Measurements from ENCODE around the gene TENM3. TPM values are rescaled to one million over a fixed set of nuclear protein-coding genes. Genes with fewer than 3 reads are reported as not detected.

The TENM3 gene
- total and polyA plus RNA-seq, 2 donors (not counting 3 experiments of a cell fraction or from before 2014, with no cell fraction given): 3.2 to 6.2 TPM

DNA sequence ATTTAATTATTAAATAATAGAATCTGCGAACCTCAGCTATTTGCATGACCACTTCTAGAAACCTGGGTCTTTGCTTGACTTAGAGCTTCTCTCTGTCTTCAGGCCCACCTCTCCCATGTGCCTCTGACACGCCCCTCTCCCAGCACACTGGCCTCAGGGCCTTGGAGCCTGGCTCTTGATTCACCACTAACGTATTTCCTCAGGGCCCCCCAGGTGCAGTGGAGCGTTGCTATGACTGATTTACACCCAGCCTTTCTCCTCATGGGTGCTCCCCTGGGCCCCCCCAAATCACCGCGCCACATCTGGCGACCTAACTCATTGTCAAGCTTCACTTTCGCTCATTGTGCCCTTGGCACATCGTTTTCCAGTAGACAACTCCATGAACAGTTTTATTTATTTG is 37.9 kb upstream of the TENM3 start:
- DNase-seq (ENCODE audit: low read depth, low spot score) (no peak), FAIRE-seq (no peak)
- no peak overlapping the region for H3K27ac ChIP-seq (ENCODE audit: insufficient read depth, low read depth, low read length)
- no peak overlapping the region for H3K9ac ChIP-seq (replicated peaks; ENCODE audit: extremely low read depth, insufficient read depth, low read length)
- no TSS peak for BruUV-seq (replicated peaks)
- H3K4me2 ChIP-seq (ENCODE audit: insufficient read depth, low read length): no peak overlapping the region
- no peaks in the 10 kb centered on the region for H4K20me1 ChIP-seq (replicated peaks; ENCODE audit: control insufficient read depth, extremely low read depth, insufficient read depth, low read length)
- H3K4me1 ChIP-seq (ENCODE audit: control insufficient read depth, extremely low read depth, insufficient read depth, low read length): no peaks in the 10 kb centered on the region
- H3K9me3 ChIP-seq (replicated peaks; ENCODE audit: control insufficient read depth, insufficient read depth, low read length): no peaks in the 10 kb centered on the region
- ChIA-PET POLR2A (no interaction called here), CTCF (interaction anchor here (0.9 kb wide), 1 partner anchor 25 kb away, joined by 3 read pairs; no protein-coding TSS in a partner anchor)
- intact Hi-C loops (cut with micrococcal nuclease): no loop called here
- no peaks in the 10 kb centered on the region for H3K36me3 ChIP-seq (ENCODE audit: control insufficient read depth in 2 of 2, extremely low read depth in 1 of 2, insufficient read depth in 2 of 2, low read length in 2 of 2)
- no peaks in the 10 kb centered on the region for H3K9me1 ChIP-seq (replicated peaks; ENCODE audit: control insufficient read depth, extremely low read depth, insufficient read depth, low read length)
- H3K79me2 ChIP-seq (ENCODE audit: control insufficient read depth, insufficient read depth, low read length): no peaks in the 10 kb centered on the region
- H3K4me3 ChIP-seq (replicated peaks in 1 of 3; ENCODE audit: insufficient read depth in 1 of 3, low read depth in 1 of 3, low read length in 3 of 3): no peak overlapping the region
- dilution Hi-C loops (cut with MboI; ENCODE audit: extremely low pct_ligation_motif_present, low sequenced_read_pairs): no loop called here
- TF ChIP-seq FOS (IDR thresholded peaks at IDR 0.05; ENCODE audit: borderline replicate concordance, insufficient read depth, low read length): no peak
- TF ChIP-seq EZH2 (IDR thresholded peaks at IDR 0.05; ENCODE audit: borderline replicate concordance, low read depth, low read length, severe bottlenecking): no peak
- no peak for TF ChIP-seq POLR2AphosphoS5 (IDR thresholded peaks at IDR 0.05; ENCODE audit: insufficient read depth, low read depth, low read length)
- no peak for TF ChIP-seq JUN (IDR thresholded peaks at IDR 0.05; ENCODE audit: borderline replicate concordance, insufficient read depth, insufficient read length, low read depth)
- TF ChIP-seq POLR2A (IDR thresholded peaks at IDR 0.05; ENCODE audit: low read depth, low read length): no peak
- TF ChIP-seq MYC (IDR thresholded peaks at IDR 0.05; ENCODE audit: low read depth, low read length): no peak
- no peak for TF ChIP-seq CTCF (IDR thresholded peaks at IDR 0.05; ENCODE audit: extremely low read depth in 1 of 2, insufficient read depth in 1 of 2, low read depth in 1 of 2, low read length in 2 of 2)
- TF ChIP-seq GATA2 (IDR thresholded peaks at IDR 0.05; ENCODE audit: insufficient read depth, insufficient read length, low read depth, low read length): no peak
- no peak for TF ChIP-seq MAX (IDR thresholded peaks at IDR 0.05; ENCODE audit: insufficient read depth, insufficient read length)
- H3K27me3 ChIP-seq (ENCODE audit: control insufficient read depth in 2 of 2, insufficient read depth in 2 of 2, low read length in 2 of 2): no peaks in the 10 kb centered on the region
- H2AFZ ChIP-seq (ENCODE audit: low read depth, low read length): no peak overlapping the region
